Stimulated activated naive B cell treated with anti-CD40 and anti-IgM and Interleukin-4, amounts not matched to agents 10 μg/mL and 1 μg/mL and 100 μg/mL, for 72 hours (primary cell): Measurements from ENCODE around the gene IL17REL.

Experiments
- ATAC-seq, 2 donors: fragments of 150-1000 bp; cut with Tn5 transposase; replicated peaks; 2 replicates each; pipeline ENCODE4 v1.10.0; 2021; ENCODE audit warnings: moderate library complexity in 1 of 2
- DNase-seq: peaks from one replicate; pipeline ENCODE4 v3.0.0; 2021
- H3K27ac Mint-ChIP-seq: one replicate; pipeline ENCODE4 v1.8.0; 2022; ENCODE audit warnings: mild to moderate bottlenecking, mixed read lengths
- H3K27me3 Mint-ChIP-seq, 2 donors: one replicate each; pipeline ENCODE4 v1.8.0; 2022; ENCODE audit warnings: mixed read lengths in 2 of 2
- H3K36me3 Mint-ChIP-seq, 2 donors: one replicate each; pipeline ENCODE4 v1.8.0; 2022; ENCODE audit warnings: mixed read lengths in 2 of 2, mild to moderate bottlenecking in 1 of 2
- H3K4me1 Mint-ChIP-seq, 2 donors: one replicate each; pipeline ENCODE4 v1.8.0; 2022; ENCODE audit warnings: mixed read lengths in 2 of 2, mild to moderate bottlenecking in 1 of 2
- H3K4me3 Mint-ChIP-seq, 2 donors: one replicate each; pipeline ENCODE4 v1.8.0; 2022; ENCODE audit warnings: mild to moderate bottlenecking in 2 of 2, mixed read lengths in 2 of 2, moderate library complexity in 1 of 2
- H3K9me3 Mint-ChIP-seq, 2 donors: one replicate each; pipeline ENCODE4 v1.8.0; 2022; ENCODE audit warnings: mixed read lengths in 2 of 2, mild to moderate bottlenecking in 1 of 2

The IL17REL gene

DNA sequence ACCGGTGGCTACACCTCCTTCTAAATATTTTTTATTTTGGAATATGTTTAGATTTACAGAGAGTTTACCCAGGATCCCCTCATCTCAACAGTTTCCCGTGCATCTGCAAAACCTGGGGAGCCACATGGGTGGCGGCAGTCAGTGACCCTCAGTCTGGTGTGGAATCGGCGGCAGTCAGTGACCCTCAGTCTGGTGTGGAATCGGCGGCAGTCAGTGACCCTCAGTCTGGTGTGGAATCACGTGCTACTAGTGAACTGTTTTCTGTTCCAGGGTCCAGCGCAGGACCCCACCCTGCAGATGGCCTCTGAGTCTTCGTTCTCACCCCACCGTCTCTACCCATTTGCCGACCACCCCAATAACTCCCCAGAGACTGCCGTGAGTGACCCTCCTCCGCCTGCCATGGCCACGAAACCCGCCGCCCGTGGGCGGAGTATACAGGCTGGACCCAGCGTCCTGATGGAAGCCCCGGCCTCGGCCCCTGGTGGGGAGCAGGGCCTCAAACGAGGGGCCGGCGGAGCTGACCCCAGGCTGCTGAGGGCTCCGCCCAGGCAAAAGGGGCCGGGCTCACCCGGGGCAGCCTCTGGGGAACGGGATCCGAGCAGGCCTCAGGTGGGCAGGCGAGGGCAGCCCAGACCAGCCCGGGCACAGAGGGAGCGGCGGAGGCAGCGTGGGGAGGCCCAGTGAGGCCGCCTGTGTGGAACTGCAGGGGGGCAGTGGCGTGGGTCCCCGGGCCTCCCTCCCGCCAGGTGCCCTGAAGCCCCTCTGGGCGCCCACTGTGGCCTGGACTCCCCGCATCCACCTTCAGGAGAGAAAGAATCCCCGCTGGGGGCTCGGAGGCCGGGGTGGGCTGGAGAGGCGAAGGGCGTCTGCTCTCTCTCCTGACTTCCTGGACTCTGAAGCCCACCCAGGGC is 2.5 kb downstream of the IL17REL start:
- peaks cover 35 to 49% of the 10 kb centered on the region in 2 donors for H3K4me1 Mint-ChIP-seq
- DNase-seq (no peak), ATAC-seq (peak in 1 of 2 donors; percentile 14)
- H3K27ac Mint-ChIP-seq = peak overlapping the region; percentile 62
- peak overlapping the region; percentile 52 to 55 for H3K4me3 Mint-ChIP-seq
- no peaks in the 10 kb centered on the region for H3K36me3 Mint-ChIP-seq
- no peaks in the 10 kb centered on the region for H3K9me3 Mint-ChIP-seq
- peaks cover 0 to 16% of the 10 kb centered on the region in 2 donors for H3K27me3 Mint-ChIP-seq

DNA sequence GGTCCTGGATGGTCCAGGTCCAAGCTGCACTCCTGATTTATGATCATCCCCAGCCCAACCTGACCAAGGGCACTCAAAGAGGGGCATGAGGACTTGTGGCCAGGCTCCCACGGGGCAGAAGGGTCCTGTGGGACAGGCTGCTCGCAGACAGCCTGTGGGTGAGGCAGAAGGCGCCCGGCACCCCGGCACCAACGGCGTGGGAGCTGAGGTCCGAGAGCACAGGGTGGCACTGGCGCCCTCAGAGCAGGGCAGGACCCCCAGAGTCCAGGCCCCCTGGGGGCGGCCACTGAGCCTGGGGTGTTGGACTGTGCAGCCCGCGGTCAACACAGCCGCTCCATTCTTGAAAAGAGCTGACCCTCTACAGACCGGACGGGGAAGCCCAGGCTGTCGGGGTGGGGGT is 3.3 kb downstream of the IL17REL start:
- Mint-ChIP-seq H3K36me3 (no peaks in the 10 kb centered on the region), H3K27ac (no peak overlapping the region), H3K4me3 (no peak overlapping the region)

GRCh38 chr22:50008151-50009040 is 4.2 kb downstream of the IL17REL start:
- Mint-ChIP-seq H3K27me3 (peaks cover 4 to 14% of the 10 kb centered on the region in 2 donors), H3K36me3 (no peaks in the 10 kb centered on the region), H3K4me3 (no peak overlapping the region), H3K9me3 (no peaks in the 10 kb centered on the region), H3K4me1 (peaks cover 28 to 38% of the 10 kb centered on the region in 2 donors), H3K27ac (peak overlapping the region; percentile 67)
- ATAC-seq (no peak), DNase-seq (no peak)

More for the DNA sequence above, 3.3 kb downstream of the IL17REL start:
- ATAC-seq (no peak), DNase-seq (no peak)
- peaks cover 35 to 46% of the 10 kb centered on the region in 2 donors for H3K4me1 Mint-ChIP-seq
- H3K27me3 Mint-ChIP-seq = peaks cover 0 to 16% of the 10 kb centered on the region in 2 donors
- no peaks in the 10 kb centered on the region for H3K9me3 Mint-ChIP-seq

- Mint-ChIP-seq H3K4me3 (no peak overlapping the region), H3K36me3 (no peaks in the 10 kb centered on the region), H3K27me3 (peaks cover 8 to 14% of the 10 kb centered on the region in 2 donors), H3K27ac (no peak overlapping the region), H3K4me1 (peaks cover 21 to 26% of the 10 kb centered on the region in 2 donors), H3K9me3 (no peaks in the 10 kb centered on the region)
- ATAC-seq = no peak
- no peak for DNase-seq
These were observed 5.5 kb downstream of the IL17REL start for GRCh38 chr22:50007057-50007511.

DNA sequence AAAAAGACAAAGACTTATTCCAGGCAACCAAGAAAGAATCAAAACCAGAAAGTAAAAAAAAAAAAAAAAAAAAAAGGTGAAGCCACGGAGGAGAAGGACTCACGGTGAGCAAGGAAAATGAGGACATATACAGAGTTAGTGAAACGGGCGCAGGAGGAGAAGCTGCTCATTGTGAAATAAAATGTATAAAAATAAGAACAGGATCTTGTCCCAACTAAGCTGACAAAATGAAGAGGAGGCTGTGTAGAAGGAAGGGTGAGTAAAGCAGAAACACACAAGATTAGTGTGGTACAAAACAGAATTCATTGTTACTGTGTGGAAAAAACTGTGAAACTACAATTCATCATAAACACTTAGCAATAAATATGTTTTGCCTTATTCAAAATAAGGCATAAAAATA is 7.6 kb downstream of the IL17REL start:
- DNase-seq (no peak), ATAC-seq (no peak)
- Mint-ChIP-seq H3K4me1 (peaks cover 9 to 15% of the 10 kb centered on the region in 2 donors), H3K27me3 (peaks cover 8 to 18% of the 10 kb centered on the region in 2 donors), H3K9me3 (no peaks in the 10 kb centered on the region), H3K4me3 (no peak overlapping the region), H3K27ac (no peak overlapping the region), H3K36me3 (no peaks in the 10 kb centered on the region)

GRCh38 chr22:50002791-50003190 is 9.8 kb downstream of the IL17REL start:
- H3K36me3 Mint-ChIP-seq = no peaks in the 10 kb centered on the region
- H3K27ac Mint-ChIP-seq = no peak overlapping the region
- DNase-seq (no peak), ATAC-seq (no peak)
- H3K4me3 Mint-ChIP-seq = peak overlapping the region in 1 of 2 donors; percentile 21
- peaks cover 5 to 17% of the 10 kb centered on the region in 2 donors for H3K4me1 Mint-ChIP-seq
- H3K27me3 Mint-ChIP-seq = peaks cover 18 to 33% of the 10 kb centered on the region in 2 donors
- no peaks in the 10 kb centered on the region for H3K9me3 Mint-ChIP-seq

DNA sequence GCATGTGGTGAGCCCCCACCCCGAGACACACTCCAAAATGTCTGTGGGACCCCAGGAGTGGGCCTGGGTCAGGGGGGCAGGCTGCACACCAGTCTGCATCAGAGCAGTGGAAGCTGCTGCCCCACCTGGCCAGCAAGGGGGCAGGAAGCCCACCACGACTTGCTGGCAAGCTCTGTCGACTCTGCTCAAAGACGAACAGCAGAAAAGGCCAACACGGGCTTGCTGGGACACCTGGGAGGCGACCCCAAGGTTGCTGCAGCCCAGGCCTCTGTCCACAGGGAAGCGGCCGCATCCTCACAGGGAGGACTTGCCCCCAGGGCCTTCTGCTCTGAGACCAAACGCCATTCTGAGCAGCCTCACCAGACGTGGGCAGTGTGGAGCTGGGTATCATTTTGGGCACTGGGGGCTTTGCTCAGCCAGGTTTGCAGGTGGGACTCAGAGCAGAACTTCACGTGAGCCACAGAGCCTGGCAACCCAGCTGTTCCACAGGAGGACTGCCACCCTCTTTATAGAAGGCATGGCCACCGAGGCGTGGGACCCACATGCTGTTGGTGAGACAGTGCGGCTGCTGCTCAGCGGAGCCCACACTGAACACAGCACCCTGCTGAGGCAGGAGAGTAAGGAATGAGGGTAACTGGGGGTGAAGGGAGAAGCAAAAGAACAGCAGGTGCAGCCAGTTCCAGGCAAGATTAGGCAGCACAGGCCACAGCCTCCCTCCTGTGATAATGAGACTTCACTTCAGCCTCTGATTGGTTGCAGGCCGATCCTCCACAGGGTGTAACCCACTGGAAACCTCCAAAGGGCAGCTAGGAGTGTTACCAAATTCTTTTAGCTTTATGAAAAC is 11.0 kb downstream of the IL17REL start:
- ATAC-seq (peak in 1 of 2 donors; percentile 48), DNase-seq (no peak)
- no peak overlapping the region for H3K27ac Mint-ChIP-seq
- H3K4me3 Mint-ChIP-seq = no peak overlapping the region
- H3K4me1 Mint-ChIP-seq = peaks cover 5 to 19% of the 10 kb centered on the region in 2 donors
- H3K27me3 Mint-ChIP-seq = peaks cover 18 to 33% of the 10 kb centered on the region in 2 donors
- no peaks in the 10 kb centered on the region for H3K9me3 Mint-ChIP-seq
- H3K36me3 Mint-ChIP-seq = no peaks in the 10 kb centered on the region

- Mint-ChIP-seq H3K36me3 (no peaks in the 10 kb centered on the region), H3K4me1 (peaks cover 5 to 21% of the 10 kb centered on the region in 2 donors), H3K27ac (no peak overlapping the region), H3K27me3 (peaks cover 18 to 33% of the 10 kb centered on the region in 2 donors), H3K9me3 (no peaks in the 10 kb centered on the region), H3K4me3 (peak overlapping the region in 1 of 2 donors; percentile 12)
- no peak for DNase-seq
- ATAC-seq = no peak
These were observed 11.8 kb downstream of the IL17REL start for GRCh38 chr22:50000587-50001387.

DNA sequence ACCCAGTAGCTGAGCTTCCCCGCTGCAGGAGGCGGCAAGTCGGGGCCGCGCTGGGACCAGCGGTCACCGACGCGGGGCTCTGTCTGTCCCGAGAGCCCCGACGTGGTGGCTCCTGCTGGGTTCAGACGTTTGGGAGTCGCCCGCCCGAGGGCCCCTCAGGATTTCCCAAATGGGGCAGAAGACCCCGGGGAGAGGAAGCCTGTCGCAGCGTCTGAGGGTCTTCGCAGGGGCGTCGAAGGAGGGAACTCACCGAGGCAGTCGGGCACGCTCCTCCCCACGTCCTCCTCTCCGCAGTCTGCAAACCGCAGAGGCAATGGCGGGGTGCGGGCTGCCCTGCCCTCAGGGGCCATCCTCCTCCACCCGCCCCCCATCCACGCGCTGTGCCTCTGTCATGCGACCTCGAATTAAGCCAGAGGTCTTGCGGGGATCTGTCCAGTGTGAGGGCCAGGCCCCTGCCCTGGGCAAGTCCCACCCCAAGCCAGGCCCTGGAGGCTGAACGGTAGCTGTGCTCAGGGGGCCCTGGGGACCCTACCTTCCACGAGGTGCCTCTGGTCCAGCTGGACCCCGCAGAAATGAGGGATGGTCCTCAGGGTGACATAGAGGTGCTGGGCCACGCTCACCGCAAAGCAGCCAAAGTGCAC is 12.5 kb downstream of the IL17REL start:
- Mint-ChIP-seq H3K27me3 (peaks cover 18 to 33% of the 10 kb centered on the region in 2 donors), H3K4me3 (peak overlapping the region in 1 of 2 donors; percentile 28), H3K9me3 (no peaks in the 10 kb centered on the region), H3K27ac (no peak overlapping the region), H3K4me1 (peaks cover 5 to 19% of the 10 kb centered on the region in 2 donors), H3K36me3 (no peaks in the 10 kb centered on the region)
- ATAC-seq (no peak), DNase-seq (no peak)

DNA sequence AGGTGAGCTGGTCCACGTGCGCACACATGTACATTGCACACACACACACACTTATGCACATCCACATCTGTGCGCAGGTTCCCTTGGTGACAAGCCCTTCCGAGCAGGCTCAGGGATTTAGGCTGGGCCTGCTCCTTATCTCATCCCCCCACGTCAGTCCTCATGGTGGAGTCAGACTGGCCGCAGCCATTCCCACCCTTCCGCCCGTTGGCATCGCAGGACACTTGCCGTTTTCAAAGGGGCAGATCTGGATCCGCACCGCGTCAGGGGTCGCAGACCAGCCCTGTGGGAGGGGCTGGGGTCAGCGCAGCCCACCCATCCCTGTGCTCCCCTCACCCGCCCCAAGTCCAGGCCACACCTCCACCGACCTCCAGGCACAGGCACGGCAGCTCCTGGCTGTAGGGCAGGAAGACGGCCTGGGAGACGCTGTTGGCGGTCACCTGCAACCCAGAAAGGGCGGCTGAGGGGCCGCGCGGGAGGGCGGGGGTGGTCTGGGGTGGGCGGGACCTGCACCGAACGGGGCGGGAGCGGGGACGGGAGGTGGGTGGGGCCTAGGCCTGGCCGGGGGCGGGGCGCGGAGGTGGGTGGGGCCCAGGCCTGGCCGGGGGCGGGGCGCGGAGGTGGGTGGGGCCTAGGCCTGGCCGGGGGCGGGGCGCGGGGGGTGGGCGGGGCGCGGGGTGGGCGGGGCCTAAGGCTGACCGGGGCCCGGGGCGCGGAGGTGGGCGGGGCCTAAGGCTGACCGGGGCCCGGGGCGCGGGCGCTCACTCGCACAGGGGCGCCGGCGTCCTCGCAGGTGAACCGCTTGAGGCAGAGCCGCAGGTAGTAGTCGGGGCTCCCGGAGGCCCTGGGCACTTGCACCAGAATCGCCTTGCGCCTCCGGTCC is 13.3 kb downstream of the IL17REL start:
- H3K4me3 Mint-ChIP-seq = no peak overlapping the region

DNA sequence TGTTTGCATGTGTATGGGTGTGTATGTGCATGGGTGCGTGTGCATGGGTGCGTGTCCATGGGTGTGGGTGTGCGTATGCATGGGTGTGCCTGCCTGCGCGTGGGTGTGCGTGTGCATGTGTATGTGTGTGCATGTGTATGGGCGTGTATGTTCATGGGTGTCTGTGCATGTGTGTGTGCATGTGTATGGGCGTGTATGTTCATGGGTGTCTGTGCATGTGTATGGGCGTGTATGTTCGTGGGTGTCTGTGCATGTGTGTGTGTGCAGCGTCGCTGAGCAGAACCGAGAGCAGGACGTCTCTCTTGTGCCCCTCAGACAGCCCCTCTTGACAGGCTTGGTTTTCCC is 13.9 kb downstream of the IL17REL start:
- H3K27ac Mint-ChIP-seq = no peak overlapping the region
- peaks cover 16 to 33% of the 10 kb centered on the region in 2 donors for H3K27me3 Mint-ChIP-seq
- ATAC-seq = no peak
- H3K4me1 Mint-ChIP-seq = peaks cover 19 to 24% of the 10 kb centered on the region in 2 donors
- peak overlapping the region in 1 of 2 donors; percentile 31 for H3K4me3 Mint-ChIP-seq
- H3K36me3 Mint-ChIP-seq = no peaks in the 10 kb centered on the region
- DNase-seq = no peak
- H3K9me3 Mint-ChIP-seq = no peaks in the 10 kb centered on the region

More for the DNA sequence above, 13.3 kb downstream of the IL17REL start:
- Mint-ChIP-seq H3K36me3 (no peaks in the 10 kb centered on the region), H3K9me3 (no peaks in the 10 kb centered on the region), H3K4me1 (peaks cover 13 to 20% of the 10 kb centered on the region in 2 donors), H3K27ac (no peak overlapping the region), H3K27me3 (peaks cover 18 to 33% of the 10 kb centered on the region in 2 donors)
- peak; percentile 57 for ATAC-seq
- no peak for DNase-seq
